Activated CD8-positive, alpha-beta memory T cell treated with anti-CD3 and anti-CD28 coated beads, Interleukin-2, amount 50 U/mL, for 1 hour (primary cell): Measurements from ENCODE around the gene INF2.

Experiments
- DNase-seq: peaks from one replicate; pipeline ENCODE4 v3.0.0-alpha.2; 2020; ENCODE audit errors: extremely low read depth

INF2 gene

DNA sequence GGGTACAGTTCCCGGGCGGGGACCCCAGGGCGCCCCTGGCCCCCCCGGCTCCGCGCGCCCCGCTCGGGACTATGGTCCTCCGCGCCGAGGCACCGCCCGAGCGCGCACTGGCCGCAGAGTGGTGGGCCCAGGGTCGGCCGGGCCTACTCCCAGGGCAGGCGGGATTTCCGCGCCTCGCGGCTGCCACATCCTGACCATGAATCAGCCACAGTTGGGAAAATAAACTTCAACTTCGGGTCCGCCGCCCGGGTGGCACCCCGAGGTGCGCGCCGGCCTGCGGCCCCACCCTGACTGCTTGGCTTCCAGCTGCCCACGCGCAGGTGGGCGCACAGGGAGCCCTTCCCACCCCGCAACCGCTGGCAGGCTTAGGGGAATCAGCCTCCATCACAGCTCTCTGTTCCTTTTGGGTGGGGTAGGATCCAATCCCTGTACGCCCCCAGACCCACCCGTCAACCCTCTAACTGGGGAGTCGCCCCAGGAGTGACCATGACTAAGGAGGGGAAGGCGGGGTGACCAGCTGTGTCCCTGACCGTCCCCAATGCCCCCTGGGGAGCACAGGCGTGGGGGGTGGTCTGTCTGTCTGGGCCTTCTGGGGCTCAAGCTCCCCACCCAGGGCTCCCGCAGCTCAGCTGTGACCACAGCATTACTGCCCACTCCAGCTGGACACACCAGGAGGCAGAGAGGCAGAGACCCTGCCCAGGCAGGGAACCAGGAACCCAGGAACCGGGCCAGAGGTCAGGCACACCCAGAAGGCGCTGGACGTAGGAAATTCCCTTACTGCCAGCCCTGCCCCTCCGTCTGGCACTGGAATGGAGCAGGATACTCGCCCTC, 678 bp downstream of the INF2 start:
- no peak for DNase-seq

DNA sequence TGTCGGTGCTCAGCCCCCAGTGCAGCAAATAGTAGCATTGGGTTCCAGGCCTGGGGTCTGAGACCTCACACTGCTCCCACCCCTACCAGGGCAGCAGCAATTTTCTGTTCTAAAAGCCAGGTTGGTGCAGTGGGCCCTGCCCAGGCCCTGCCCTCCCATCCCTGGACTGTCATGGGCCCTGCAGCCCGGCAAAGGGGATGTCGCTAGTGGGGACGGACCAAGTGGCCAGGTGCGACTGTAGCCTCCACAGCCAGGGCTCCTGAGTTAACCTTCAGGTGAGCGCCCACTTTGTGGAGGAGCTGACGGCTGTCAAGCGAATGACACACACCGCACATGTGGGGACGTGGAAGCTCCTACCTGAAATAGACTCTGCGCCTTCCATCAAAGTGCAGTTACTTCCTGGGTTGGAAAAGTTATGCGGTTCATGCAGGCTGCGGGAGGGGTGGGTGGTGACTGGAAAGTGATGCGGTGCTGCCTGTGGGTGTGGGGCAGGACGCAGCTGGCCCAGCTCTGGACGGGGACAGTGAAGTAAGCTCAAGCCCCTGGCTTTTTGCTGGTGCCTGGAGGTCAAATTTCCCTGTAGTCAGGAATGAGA, 1.5 kb downstream of the INF2 start:
- no peak for DNase-seq

DNA sequence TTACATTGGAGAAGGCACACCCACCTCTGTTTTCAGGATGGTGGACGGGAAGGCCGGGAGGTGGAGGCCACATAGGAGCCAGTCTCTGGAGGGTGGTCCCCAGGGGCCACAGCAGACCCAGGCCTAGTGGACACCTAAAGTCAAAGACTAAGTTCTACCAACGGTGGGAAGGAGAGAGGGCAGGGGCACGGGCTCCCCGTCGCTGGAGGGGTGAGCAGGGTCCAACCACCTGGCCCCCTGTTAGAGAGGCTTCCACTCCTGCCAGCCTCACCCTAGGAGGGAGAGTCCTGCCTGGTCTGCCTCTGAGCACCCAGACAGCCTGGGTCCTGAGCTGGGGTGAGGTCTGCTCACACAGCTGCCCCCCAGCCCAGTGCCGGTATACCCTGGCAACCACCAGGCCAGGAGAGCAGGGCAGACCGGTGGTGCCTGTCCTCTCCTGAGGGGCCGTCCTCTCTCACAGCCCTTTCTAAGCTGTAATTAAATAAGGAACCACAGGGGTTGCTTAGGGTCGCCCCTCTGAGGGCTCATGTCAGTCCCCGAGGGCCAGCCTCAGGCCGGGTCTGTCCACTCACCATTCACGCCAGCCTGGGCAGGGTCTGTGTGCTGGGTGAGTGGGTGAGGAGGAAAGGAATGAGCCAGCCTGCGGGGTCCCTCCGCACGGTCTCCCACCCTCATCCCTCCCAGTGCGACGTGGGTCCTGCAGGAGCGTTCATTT, 2.3 kb downstream of the INF2 start:
- no peak for DNase-seq

DNA sequence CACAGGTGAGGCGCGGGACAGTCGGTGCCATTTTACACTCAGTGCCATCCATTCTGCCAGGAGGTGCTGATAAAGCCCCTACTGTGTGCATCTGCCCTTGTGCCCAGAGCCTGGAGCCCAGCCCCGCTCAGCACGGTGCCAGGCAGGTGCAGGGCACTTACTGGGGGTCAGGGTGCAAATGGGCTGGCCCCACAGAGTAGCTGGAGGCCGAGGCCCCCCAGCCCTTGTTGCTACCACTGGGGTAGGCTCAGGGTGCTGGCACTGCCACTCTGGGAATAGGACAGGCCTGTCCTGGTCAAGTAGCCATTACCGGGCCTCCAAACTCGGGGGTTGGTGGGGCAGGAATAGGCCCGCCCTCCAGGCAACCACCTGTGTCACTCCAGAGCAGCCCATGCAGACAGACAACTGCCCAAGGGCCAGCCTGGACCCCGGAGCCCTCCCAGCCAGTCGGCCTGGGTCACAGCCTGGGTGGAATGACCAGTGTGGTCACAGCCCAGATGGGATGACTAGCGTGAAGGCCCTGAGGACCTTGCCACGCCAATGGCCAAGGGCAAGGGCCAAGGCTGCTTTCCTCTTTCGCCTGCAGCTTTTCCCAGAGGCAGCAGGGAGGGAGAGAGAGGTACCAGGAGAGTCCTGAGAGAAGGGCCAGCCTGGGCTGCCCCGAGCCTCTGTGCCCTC, 3.0 kb downstream of the INF2 start:
- no peak for DNase-seq

DNA sequence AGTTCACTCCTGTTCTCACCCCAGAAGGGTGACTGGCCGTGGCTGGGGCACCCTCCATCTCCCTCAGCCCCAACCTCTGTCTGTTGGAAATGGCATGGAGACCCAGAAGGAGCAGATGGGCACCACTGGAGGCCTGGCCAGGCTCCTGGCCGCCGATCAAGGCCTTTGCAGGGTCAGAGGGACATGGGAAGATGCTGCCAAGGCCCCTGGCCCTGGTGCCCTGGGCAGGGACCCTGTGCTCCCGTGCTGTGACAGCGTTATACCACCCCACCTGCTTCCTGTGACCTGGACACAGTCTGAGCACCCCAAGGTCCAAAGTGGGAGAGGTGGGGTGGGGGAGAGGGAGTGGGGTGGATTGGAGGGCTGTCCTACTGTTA, 3.5 kb downstream of the INF2 start:
- no peak for DNase-seq

DNA sequence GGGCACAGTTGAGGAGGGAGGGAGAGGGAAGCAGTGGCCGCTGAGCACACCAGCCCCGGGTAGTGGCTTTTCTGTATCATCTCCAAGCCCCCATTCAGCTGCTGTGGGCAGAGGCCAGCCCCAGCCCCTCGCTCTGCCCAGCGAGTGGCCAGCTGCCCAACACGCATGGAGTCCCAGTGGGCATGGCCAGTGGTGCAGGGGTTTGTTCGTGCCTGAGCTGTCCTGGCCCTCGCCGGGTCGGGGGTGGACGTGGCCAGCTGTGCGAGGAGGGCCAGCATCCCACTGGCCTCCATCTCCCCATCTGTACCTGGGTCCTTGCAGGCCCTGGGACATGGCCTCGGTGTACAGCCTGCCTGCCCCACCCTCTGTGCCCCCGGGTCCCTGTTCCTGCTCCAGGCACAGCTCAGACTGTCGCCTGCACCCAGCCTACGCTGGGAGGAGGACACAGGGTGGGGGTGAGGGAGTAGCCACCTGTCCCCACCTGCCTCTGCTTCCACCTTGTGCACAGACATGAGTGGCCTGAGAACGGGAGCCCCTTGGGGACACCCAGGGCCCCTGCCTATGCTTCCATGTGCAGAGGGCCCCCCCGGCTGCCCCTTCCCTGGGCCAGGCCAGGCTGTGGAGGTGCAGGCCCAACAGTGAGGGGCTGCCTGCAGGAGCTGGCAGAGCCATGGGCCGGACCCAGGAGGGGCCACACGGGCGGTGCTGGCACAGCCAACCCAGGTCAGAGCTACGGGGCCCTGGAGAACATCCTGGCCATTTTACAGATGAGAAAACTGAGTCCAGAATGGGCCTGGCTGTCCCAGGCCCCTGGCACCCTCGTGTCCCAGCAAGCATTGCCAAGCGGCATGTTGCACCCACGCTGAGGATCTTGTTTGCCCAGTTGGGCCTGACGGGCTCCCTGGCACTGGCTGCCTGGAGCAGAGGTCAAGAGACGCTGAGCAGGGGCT, 4.3 kb downstream of the INF2 start:
- no peak for DNase-seq

DNA sequence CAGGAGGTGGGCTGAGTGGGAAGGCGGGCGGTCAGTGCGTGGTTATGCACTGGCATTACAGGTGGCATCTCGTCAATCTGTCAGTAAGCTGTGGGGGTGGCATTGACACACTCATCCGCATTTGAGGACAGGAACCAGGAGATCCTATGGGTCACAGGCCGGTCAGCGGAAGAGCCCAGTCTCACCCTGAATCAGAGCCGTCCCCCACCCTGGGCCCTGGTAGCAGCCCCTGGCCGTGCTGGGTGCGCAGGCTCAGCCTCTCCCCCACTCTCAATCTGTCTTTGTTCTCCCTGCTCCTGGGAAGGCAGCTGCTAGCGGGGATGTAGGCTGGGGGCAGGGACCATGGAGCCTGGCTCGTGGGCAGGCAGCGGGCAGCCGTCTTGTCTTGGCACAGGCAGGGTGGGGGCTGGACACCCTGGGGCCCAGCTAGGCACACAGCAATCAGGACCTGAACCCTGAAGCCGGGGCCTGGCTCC, 5.1 kb downstream of the INF2 start:
- DNase-seq = no peak

DNA sequence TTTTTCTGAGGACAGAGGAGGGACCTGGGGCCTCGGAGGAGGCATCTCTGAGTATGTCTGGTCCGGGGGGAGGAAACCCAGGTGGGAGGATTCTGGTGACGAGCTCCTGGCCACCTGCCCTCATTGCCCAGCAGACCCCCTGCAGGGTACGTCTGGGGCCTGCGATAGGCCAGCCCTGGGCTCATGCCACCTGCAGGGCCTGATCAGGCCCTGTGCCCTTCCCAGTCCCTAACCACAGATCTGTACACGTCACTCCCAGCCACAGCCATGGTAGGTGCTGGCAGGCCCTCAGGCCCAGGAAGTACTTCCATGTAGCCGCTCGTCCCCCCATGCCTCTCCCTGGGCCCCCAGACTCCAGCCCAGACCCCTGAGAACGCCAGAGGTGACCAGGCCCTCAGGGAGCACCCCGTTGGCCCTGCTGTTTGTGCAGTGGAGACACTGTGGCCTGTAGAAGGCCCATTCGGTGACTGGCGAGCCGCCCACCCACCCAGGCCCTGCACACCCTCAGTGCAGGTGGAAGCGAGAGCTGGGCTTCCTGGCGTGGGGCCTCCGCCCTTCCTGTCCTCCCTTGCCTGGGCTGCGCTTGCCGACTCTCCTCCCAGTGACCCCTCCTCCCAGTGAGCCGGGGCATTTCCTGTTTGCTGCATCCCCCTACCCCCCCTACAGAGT, 5.7 kb downstream of the INF2 start:
- no peak for DNase-seq

DNA sequence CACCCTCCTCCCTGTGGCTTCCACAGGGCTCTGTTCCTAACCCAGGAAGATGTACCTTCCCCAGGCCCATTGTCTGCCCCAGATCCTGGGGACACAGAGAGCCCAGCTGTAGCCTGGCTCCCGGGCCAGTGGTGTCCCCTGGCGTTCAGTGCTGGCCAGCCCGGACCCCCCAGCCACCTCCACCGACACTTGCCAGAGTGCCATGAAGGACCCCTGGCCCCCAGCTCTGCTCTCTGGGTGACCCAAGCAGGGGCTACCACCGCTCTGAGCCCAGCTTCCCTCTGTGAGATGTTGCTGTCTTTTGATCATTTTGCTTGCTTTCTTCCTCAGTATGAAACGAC, 6.2 kb downstream of the INF2 start:
- no peak for DNase-seq

DNA sequence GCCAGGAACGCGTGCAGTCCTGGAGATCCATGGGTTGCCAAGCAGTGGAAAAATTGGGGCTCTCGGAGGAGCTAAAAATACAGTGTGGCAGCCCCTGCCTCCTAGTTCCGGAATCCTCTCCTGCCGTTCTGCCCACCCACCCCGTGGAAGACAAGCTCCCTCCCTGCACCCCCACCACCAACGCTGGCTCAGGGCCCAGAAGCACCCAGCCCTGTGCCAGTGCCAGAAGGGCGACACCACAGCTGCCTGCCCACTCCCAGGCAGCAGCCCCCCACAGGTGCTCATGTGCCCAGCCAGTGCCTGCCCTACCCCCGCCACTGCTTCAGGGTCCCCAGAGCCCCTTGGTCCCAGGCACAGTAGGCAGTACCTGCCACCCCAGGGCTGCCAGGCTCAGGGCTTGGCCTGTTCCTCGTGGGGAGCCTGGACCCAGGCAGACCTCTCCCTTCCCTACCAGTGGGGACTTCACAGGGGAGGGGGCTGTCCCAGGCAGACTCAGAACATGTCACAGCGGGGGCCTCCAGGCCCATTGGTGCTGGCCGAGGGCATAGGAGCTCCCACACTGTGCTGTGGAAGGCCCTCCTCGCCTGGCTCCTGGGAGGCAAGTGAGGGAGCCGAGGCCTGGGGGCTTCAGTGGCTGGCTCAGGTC, 7.4 kb downstream of the INF2 start:
- DNase-seq = no peak

DNA sequence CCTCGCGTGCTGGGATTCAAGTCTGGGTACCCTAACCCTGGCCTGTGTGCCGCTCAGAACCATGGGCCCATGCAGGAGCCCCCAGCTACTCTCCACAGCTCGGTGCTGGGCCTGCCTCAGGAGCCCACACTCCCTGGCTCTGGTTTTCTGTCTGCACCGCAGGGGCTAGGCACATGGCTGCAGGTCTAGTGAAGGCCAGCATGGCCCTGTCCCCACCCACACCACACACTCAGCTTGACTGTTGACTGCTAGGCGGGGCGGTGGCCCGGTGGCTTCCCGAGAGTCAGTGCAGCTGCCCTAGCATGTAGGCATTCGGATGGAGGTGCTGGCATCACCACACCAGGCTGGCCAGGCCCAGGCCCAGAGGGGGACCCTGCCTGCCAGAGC, 7.9 kb downstream of the INF2 start:
- no peak for DNase-seq

DNA sequence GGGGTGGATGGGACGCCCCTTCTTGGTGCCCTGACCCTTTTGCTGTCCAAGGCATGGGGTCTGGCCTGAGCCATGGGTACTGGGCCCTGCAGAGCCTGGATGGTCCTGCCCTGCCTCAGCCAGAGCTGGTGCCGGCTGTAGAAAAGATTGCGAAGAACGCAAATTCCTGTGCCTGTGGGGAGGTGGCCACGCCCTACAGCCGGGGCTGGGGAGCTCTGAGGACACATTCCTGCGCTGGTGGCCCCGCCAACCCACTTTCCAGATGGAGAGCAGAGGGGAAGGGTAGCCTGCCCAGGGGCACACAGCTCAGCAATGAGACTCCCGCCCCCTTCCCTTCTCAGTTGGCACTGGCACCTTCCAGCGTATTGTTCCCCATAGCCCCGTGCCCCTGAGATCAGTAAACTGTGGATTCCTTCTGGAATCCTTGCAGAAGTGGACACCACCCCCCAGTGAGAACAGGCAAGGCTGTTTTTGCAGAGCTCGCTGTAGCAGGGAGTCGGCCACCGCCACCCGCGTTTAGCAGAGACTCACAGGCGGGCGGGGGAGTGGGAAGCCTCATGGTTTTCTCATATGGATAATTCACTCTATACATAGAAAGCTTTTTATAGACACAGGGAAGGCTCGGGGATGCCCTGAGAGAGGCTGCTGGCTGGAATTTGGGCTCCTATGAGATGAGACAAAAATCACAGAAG, 8.6 kb downstream of the INF2 start:
- DNase-seq = no peak

DNA sequence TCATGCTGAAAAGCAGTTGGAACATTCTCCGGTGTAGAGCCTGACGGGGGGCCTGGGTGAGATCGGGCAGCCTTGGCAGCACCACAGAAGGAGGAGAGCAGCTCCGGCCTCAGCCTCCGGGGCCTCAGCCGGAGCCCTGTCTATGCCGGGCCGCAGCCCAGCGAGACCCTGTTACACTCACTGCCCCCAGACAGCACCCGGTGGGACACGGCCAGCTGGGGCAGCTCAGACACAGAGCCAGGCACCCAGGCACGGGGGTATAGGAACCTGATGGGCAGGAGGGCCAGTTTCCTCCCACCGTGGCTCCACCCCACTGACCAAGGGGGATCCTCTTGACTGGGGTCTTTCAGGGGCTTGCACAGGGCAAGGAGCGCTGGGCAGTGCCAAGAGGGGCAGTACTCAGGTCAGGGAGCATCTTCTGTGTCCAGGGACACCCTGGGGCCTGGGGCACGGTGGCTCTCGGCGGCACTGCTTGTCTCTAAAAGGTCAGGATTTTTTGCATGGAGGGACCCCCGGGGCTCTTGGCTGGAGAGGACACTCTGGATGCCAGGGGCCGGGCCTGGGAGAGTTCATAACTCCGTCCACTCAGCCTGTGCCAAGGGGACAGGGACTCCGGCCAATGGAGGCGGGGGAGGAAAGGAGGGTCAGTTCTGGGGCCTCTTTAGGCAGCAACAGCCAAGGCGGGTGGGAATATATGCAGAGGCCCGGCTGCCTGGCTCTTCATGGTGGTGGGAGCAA, 9.4 kb downstream of the INF2 start:
- no peak for DNase-seq

DNA sequence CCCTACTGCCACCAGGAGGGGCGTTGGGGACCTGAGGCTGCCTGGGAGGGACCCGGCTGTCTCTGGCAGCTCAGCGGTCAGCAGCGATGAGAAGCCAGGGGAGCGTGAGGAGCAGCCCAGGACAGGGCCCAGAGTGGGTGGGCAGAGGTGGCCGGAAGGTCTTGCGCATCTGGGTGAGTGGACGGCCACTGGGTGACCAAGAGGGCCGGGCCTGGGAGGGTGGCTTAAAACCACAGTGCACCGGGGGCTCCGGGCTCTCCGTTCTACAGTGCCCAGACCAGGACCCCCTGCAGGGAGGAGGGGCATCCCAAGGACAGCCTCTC, 10.0 kb downstream of the INF2 start:
- no peak for DNase-seq

DNA sequence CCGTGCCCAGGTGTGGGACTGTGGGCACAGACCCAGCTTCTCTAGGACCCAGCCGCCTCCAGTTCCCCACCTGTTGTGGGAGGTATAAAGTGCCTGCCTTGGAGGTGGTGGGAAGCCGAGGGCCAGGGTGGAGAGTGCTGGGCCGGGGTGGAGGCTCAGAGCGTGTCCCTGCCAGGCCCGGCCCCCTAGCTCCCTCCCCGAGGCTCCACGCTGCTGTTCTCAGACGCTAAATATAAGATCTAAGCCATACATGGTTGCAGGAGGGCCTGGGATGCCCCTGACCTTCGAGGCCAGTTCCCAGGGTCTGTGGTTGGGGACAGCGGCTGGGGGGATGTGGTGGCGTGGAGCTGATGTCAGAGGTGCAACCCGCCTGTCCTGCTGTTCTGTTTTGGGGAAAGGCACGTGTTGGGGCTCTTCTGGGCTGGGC, 10.8 kb downstream of the INF2 start:
- DNase-seq = no peak

DNA sequence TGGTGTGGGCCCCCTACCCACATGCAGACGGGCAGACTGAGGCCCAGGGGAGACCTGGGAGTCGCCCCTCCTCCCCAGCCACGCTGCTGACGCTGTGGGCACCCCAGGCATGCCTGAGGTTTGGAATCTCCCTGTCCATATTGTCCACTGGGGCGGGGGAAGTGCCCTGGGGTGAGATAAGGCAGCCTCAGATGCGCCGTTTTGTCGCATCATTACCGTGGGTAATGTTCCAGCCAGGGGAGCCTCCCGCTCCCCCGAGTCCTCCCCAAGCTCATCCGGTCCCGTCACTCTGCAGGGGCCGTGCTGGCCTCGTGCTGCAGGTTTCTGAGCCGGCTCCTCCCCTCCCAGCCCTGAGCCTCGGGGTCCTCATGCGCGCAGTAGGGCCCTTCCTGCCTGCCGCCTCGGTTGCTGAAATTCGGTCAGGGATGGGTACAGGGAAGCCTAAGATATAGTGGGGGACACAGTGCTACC, 11.4 kb downstream of the INF2 start:
- DNase-seq = no peak

DNA sequence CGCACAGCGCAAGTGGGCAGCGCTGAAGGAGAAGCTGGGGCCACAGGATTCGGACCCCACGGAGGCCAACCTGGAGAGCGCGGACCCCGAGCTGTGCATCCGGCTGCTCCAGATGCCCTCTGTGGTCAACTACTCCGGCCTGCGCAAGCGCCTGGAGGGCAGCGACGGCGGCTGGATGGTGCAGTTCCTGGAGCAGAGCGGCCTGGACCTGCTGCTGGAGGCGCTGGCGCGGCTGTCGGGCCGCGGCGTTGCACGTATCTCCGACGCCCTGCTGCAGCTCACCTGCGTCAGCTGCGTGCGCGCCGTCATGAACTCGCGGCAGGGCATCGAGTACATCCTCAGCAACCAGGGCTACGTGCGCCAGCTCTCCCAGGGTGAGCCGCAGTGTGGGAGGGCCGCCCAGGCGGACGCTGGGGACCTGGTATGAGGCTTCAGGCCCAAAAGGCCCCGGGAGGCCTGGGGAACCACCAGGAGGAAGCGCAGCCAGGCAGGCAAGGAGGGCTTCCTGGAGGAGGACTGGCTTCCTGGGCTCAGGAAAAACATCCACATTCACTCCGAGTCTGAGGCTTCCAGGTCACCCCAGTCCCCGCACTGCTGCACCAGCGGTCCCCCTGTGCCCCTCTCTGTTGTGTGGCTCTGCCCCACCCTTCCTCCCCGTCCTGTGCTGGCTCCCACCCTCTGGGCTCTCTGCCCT, 12.1 kb downstream of the INF2 start:
- no peak for DNase-seq

DNA sequence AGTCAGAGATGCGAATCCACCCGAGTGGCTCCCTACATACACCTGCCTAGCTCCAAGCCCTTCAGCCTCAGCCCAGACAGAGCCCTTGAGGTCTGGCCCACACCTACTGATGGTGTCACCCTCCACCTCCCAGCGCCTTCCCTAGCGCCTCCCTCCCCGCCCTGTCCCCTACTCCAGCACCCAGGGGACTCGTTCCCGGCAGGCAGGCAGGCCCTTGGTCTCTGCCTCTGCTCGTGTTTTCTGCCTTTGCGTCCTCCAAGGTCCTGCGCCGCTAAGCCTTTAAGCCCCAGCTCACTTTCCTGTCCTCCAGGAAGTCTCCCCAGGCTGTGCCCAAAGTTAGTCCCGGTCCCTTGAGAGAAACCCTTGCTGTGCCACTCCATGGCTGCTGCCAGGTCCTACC, 12.7 kb downstream of the INF2 start:
- DNase-seq = no peak
